IMR-90 (cell line): ENCODE results near the gene STX8.

Experiments
- BHLHE40 ChIP-seq: fragments of 150-350 bp; IDR thresholded peaks from 2 replicates; pipeline ENCODE4 v1.6.1; 2016; ENCODE audit warnings: mild to moderate bottlenecking, low read depth, low read length
- CEBPB ChIP-seq: IDR thresholded peaks from 2 replicates; pipeline ENCODE4 v1.6.1; 2012; ENCODE audit warnings: low read depth, low read length, improper control_type of control experiment
- CHD1 ChIP-seq: IDR thresholded peaks from 2 replicates; pipeline ENCODE4 v1.6.1; 2012; ENCODE audit warnings: low read depth, low read length, improper control_type of control experiment
- CTCF ChIP-seq: conservative IDR thresholded peaks from 2 replicates; pipeline ENCODE4 v1.5.1; 2012; ENCODE audit warnings: mild to moderate bottlenecking, low read depth, low read length, improper control_type of control experiment
- ELK1 ChIP-seq: fragments of 150-350 bp; IDR thresholded peaks from 2 replicates; pipeline ENCODE4 v1.6.1; 2016; ENCODE audit warnings: low read depth, mild to moderate bottlenecking, low read length, moderate library complexity, borderline replicate concordance
- POLR2A ChIP-seq: IDR thresholded peaks from 2 replicates; pipeline ENCODE4 v1.6.1; 2012; ENCODE audit warnings: mild to moderate bottlenecking, low read depth, low read length
- RCOR1 ChIP-seq: IDR thresholded peaks from 2 replicates; pipeline ENCODE4 v1.6.1; 2012; ENCODE audit warnings: mild to moderate bottlenecking, low read length, improper control_type of control experiment; ENCODE audit not compliant: insufficient replicate concordance
- RFX5 ChIP-seq: IDR thresholded peaks from 2 replicates; pipeline ENCODE4 v1.8.0; 2012; ENCODE audit warnings: low read depth, mild to moderate bottlenecking, low read length, moderate library complexity
- USF2 ChIP-seq: fragments of 150-350 bp; IDR thresholded peaks from 2 replicates; pipeline ENCODE4 v1.6.1; 2017; ENCODE audit warnings: mild to moderate bottlenecking, antibody characterized with exemption, low read length, low read depth

GRCh38 chr17:9468937-9469336 lies 106.7 kb downstream of the STX8 start:
- TF ChIP-seq CEBPB (no peak), CTCF (no peak), POLR2A (no peak), BHLHE40 (no peak), RFX5 (no peak), ELK1 (no peak), RCOR1 (no peak), CHD1 (no peak), USF2 (no peak)
